Ectodermal cell (in vitro differentiated cells): ENCODE results near the gene LARGE1.

Source experiments
- H3K27ac ChIP-seq: 2 replicates; pipeline ENCODE4 v1.7.0; 2013; ENCODE audit warnings: mild to moderate bottlenecking, low read depth, low read length; ENCODE audit not compliant: insufficient read depth, poor library complexity, severe bottlenecking
- H3K27me3 ChIP-seq: 2 replicates; pipeline ENCODE4 v1.7.0; 2013; ENCODE audit warnings: mild to moderate bottlenecking, low read length; ENCODE audit not compliant: insufficient read depth, control insufficient read depth, poor library complexity, severe bottlenecking
- H3K36me3 ChIP-seq: one replicate; pipeline ENCODE4 v1.7.0; 2013; ENCODE audit warnings: low read length; ENCODE audit not compliant: control insufficient read depth, insufficient read depth
- H3K4me1 ChIP-seq: one replicate; pipeline ENCODE4 v1.7.0; 2013; ENCODE audit warnings: low read length; ENCODE audit not compliant: control insufficient read depth, insufficient read depth
- H3K4me3 ChIP-seq: 2 replicates; pipeline ENCODE4 v1.7.0; 2013; ENCODE audit warnings: low read depth, low read length, control low read depth; ENCODE audit not compliant: insufficient read depth
- H3K9me3 ChIP-seq: 2 replicates; pipeline ENCODE4 v1.7.0; 2013; ENCODE audit warnings: mild to moderate bottlenecking, low read length, moderate library complexity; ENCODE audit not compliant: control insufficient read depth
- WGBS, 2 experiments: methylation state at CpG; one replicate each; pipeline ENCODE4 v1.1.7; 2013; ENCODE audit warnings: missing lambda C conversion rate in 2 of 2; 5-methylcytosine and 5-hydroxymethylcytosine counted together

Gene LARGE1

DNA sequence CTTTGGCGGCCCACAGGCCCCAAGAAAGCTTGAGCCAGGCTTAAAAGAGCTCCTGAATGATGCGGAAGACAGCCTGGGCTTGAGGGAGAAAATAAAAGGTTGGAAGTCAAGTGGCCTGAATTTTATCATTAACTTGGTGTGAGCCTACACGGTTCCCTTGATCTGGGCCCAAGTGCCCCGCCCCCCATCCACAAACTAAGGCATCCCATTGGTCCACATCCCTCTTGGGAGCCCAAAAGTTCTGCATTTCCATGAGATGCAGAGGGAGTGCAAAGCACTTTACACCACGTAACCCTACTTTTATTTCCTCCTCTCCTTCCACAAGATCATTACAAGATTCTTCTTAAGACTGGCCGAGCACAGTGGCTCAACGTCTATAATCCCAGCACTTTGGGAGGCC, 22.2 kb downstream of the LARGE1 start:
- no peaks in the 10 kb centered on the region for H3K36me3 ChIP-seq
- no peaks in the 10 kb centered on the region for H3K27me3 ChIP-seq
- WGBS, 2 experiments = 63 to 65% methylated on average over 7 of the region's 7 CpGs
- H3K27ac ChIP-seq = no peak overlapping the region
- no peaks in the 10 kb centered on the region for H3K9me3 ChIP-seq
- H3K4me3 ChIP-seq = no peak overlapping the region
- peaks cover 25% of the 10 kb centered on the region for H3K4me1 ChIP-seq

DNA sequence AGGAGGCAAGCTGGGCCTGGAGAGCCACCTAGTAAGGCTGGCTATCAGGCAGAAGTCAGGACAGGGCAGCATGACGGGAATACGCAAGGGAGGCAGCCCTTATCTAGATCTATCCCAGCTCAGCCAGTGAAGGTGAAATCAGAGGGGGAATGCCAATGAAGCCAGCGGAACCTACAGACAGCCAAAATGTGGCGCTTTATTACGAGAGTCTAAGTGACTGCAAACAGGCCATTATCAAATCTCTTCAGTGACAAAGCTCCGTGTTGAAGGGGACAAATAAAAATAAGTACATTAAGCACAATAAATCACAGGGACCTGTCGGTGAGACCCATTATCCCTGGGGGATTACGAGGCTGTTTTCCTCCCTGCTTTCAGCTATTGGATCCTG, 22.8 kb downstream of the LARGE1 start:
- Histone ChIP-seq H3K4me3 (no peak overlapping the region), H3K9me3 (no peaks in the 10 kb centered on the region), H3K27me3 (no peaks in the 10 kb centered on the region), H3K4me1 (peaks cover 25% of the 10 kb centered on the region), H3K27ac (no peak overlapping the region), H3K36me3 (no peaks in the 10 kb centered on the region)
- WGBS, 2 experiments = 41 to 44% methylated on average over 8 of the region's 8 CpGs

DNA sequence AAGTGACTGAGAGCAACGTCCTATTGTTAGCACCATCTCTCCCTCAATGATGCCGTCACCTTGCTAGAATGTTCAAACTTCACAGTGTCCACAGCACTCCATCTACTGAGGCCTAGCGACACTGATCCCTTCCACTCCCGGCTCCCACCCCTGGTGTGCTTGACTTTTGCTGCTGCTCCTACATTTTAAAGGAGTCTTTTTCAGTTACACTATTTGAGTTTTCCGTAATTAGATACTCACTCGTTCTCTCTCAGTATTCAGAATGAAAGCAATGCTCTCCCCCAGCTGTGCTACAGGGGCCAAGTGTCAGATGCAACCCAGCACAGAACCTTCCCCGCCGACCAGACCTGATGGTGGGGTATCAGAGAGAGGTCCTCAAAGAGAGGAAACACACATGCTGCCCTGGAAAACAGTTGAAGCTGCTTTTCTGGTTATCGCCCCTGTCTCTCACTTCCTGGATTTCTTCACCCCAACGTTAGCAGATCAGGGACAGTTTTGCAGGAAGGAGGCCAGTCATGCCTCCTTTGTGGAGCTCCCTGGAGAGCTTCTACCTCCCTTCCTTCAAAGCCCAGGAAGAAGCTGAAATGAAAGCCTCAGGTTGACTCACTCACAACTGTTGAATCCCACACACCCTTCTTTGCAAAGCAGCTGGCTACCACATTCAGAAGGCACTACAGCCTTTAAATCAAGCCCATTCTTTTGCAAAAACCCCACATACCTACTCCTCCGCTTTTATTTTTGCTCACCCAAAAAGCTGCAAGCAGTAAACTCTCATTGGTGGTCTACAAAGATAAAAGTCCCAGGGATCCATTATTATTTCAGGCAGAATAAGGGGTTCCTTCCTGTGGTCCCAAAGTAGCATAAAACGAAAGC, 23.5 kb downstream of the LARGE1 start:
- no peak overlapping the region for H3K4me3 ChIP-seq
- no peaks in the 10 kb centered on the region for H3K36me3 ChIP-seq
- H3K27ac ChIP-seq = no peak overlapping the region
- peaks cover 25% of the 10 kb centered on the region for H3K4me1 ChIP-seq
- no peaks in the 10 kb centered on the region for H3K9me3 ChIP-seq
- WGBS, 2 experiments = 44 to 49% methylated on average over 12 of the region's 12 CpGs
- no peaks in the 10 kb centered on the region for H3K27me3 ChIP-seq

DNA sequence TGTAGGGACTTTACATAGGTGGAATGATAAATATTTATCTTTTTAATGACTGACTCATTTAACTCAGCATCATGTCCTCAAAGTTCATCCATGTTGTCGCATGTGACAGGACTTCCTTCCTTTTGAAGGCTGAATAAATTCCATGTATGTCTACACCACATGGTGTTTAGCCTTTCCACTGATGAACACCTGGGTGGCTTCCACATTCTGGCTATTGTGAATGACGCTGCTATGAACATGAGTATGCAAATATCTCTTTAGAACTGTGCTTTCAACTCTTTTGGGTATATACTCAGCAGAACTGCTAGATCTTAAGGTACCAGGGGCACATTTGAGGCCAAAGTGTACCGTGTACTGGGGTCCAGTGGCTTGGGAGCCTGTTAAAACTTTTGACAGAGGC, 24.1 kb downstream of the LARGE1 start:
- no peaks in the 10 kb centered on the region for H3K27me3 ChIP-seq
- H3K36me3 ChIP-seq = no peaks in the 10 kb centered on the region
- WGBS, 2 experiments = 82 to 86% methylated on average over 3 of the region's 3 CpGs
- H3K4me3 ChIP-seq = no peak overlapping the region
- no peak overlapping the region for H3K27ac ChIP-seq
- no peaks in the 10 kb centered on the region for H3K9me3 ChIP-seq
- peaks cover 25% of the 10 kb centered on the region for H3K4me1 ChIP-seq

DNA sequence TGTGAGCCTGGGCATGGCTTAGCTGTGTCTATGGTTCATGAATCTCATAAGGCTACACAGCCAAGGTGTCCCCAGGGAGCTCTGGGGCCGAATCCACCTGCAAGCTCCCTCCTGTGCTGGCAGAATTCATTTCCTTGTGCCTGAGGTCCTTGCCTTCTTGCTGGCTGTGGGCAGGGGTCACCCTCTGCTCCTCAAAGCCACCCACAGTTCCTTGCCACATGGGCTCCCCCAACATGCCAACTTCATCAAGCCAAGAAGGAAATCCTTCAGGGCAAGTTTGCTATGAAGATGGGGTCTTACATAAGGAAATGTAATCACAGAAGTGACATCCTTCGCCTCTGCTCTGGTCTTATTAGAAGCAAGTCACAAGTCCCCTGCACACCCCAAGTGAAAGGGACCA, 24.8 kb downstream of the LARGE1 start:
- 93 to 96% methylated on average over 2 of the region's 2 CpGs for WGBS, 2 experiments
- H3K4me3 ChIP-seq = no peak overlapping the region
- no peaks in the 10 kb centered on the region for H3K36me3 ChIP-seq
- H3K27ac ChIP-seq = no peak overlapping the region
- H3K4me1 ChIP-seq = peaks cover 24% of the 10 kb centered on the region
- H3K9me3 ChIP-seq = no peaks in the 10 kb centered on the region
- no peaks in the 10 kb centered on the region for H3K27me3 ChIP-seq

DNA sequence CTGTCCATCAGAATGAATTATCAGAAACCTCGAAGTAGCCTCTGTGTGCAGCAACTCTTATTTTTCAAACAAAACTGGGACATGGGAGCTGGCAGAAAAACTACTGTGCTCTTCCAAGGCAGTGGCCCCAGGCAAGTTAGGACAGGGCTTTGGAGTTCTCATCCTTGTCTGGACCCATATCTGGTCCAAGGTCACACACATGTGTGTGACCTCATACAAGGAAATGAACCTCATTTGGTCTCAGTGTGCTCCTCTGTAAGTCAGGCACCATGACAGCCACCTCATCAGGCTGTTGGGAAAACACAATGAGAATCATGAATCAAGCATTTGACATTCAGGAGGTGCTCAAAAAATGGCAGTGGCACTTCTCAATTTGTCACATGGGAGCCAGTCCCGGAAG, 25.8 kb downstream of the LARGE1 start:
- Histone ChIP-seq H3K27ac (no peak overlapping the region), H3K9me3 (no peaks in the 10 kb centered on the region), H3K36me3 (no peaks in the 10 kb centered on the region), H3K27me3 (no peaks in the 10 kb centered on the region), H3K4me1 (peaks cover 15% of the 10 kb centered on the region), H3K4me3 (no peak overlapping the region)
- WGBS, 2 experiments = 95% methylated on average over 2 of the region's 2 CpGs

DNA sequence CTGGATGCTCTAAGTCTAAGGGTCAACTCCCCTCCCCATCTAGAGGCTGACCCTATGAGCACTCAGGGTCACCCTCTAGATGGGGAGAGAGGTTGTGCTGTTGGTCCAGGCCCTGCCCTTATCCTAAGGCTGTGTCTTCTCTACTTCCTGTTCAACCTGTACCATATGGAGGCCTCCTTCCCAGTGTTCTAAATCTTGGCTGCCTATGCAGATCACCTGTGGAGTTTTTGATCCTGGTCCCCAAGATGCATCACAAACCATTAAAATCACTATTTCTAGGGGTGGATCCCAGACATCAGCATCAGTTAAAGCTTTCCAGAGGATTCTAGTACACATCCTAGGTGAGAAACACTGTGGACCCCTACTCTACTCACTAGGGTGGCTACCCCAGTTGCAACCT, 26.2 kb downstream of the LARGE1 start:
- no peak overlapping the region for H3K4me3 ChIP-seq
- H3K9me3 ChIP-seq = no peaks in the 10 kb centered on the region
- no peaks in the 10 kb centered on the region for H3K27me3 ChIP-seq
- H3K27ac ChIP-seq = no peak overlapping the region
- H3K36me3 ChIP-seq = no peaks in the 10 kb centered on the region
- H3K4me1 ChIP-seq = peaks cover 10% of the 10 kb centered on the region

DNA sequence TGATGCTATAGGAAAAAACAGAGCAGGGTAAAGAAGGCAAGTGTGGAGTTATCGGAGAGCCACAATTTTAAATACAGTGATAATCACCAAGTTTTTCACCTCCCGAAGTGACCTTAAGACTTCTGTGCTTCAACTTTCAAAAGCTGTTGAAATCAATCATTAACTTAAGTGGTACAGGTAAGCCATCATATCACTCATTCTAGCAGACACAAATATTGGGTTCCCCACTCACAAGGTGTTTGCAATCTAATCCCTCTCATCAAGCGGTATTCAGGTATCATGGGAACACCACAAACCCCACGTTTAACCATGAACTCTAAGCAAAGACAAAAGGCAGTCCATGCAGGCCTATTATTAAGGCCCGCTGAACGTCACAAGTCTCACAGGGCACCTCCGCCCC, 26.8 kb downstream of the LARGE1 start:
- no peaks in the 10 kb centered on the region for H3K27me3 ChIP-seq
- peaks cover 7% of the 10 kb centered on the region for H3K4me1 ChIP-seq
- H3K4me3 ChIP-seq = no peak overlapping the region
- no peaks in the 10 kb centered on the region for H3K9me3 ChIP-seq
- WGBS, 2 experiments = 89 to 93% methylated on average over 7 of the region's 7 CpGs
- no peaks in the 10 kb centered on the region for H3K36me3 ChIP-seq
- no peak overlapping the region for H3K27ac ChIP-seq

DNA sequence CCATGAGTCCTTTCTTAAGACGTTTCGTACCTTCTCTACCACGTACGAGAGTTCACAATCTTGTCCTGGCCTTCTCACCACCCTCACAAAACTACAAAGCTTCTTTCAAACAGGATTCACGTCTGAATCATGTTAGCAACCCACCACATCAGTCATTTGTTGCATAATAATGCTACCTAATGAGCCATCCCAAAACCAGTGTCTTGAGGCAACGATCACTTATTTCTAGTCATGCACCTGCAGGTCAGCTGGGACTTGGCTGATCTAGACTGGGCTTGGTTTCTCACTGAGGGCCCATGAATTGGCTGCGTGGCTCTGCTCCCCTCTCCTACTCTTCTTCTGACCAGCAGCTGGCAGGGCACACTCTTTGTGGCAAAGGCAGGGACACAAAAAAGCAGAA, 28.3 kb downstream of the LARGE1 start:
- Histone ChIP-seq H3K9me3 (no peaks in the 10 kb centered on the region), H3K4me3 (no peak overlapping the region), H3K36me3 (no peaks in the 10 kb centered on the region), H3K27me3 (no peaks in the 10 kb centered on the region), H3K4me1 (peaks cover 3% of the 10 kb centered on the region), H3K27ac (no peak overlapping the region)
- 87 to 89% methylated on average over 7 of the region's 7 CpGs for WGBS, 2 experiments

DNA sequence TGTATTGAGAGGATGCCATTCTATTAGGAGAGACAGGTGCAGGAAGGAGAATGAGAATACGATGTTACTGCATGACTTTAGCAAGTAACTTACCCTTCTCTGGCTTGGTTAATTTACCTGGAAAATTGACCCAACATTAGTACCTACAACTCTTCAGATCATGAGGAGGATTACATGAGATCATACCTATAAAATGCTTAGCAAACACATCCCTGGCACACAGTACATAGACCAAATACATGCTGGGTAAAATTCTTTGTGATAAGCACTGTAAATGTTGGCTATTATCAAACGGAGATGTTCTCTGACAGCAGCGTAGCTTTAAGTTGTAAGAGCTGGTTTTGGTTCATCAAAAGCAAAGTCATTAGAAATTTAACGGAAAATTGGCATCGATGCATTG, 28.8 kb downstream of the LARGE1 start:
- H3K27ac ChIP-seq = no peak overlapping the region
- 83 to 84% methylated on average over 4 to 5 of the region's 5 CpGs for WGBS, 2 experiments
- no peak overlapping the region for H3K4me3 ChIP-seq
- H3K27me3 ChIP-seq = no peaks in the 10 kb centered on the region
- H3K9me3 ChIP-seq = no peaks in the 10 kb centered on the region
- H3K4me1 ChIP-seq = no peaks in the 10 kb centered on the region
- H3K36me3 ChIP-seq = no peaks in the 10 kb centered on the region
